ENCODE data around the gene PLA2G2D. TPM values are rescaled to one million over a fixed set of nuclear protein-coding genes. Genes with fewer than 3 reads are reported as not detected.

Gene PLA2G2D
- total and polyA plus RNA-seq, 2 of the 8 experiments (the other 6 are each of a cell fraction or from before 2014, with no cell fraction given), result not detected

GRCh38 chr1:20134995-20135394 is 15.7 kb upstream of the PLA2G2D start:
- no peak overlapping the region for H4K8ac ChIP-seq (ENCODE audit: extremely low read depth, insufficient read depth, low read length)
- H2BK120ac ChIP-seq (replicated peaks; ENCODE audit: low read depth, low read length), result no peak overlapping the region
- H2BK20ac ChIP-seq (ENCODE audit: low read length), result no peak overlapping the region
- no peak overlapping the region for H3K56ac ChIP-seq (replicated peaks; ENCODE audit: insufficient read length, low read depth, low read length)
- H3K9ac ChIP-seq (replicated peaks in 1 of 4; ENCODE audit: extremely low read depth in 1 of 4, low read depth in 3 of 4, low read length in 3 of 4), result no peak overlapping the region
- H3K14ac ChIP-seq (ENCODE audit: insufficient read length), result no peak overlapping the region
- no peaks in the 10 kb centered on the region for H3K79me2 ChIP-seq (ENCODE audit: control insufficient read depth in 1 of 2, insufficient read depth in 2 of 2, low read length in 2 of 2)
- ChIA-PET CTCF (ENCODE audit: partially characterized antibody) (interaction anchor here (0.6 kb wide), 1 partner anchor 45 kb away, joined by 3 read pairs; no protein-coding TSS in a partner anchor), POLR2A (ENCODE audit: partially characterized antibody) (no interaction called here)
- no peak overlapping the region for H2BK15ac ChIP-seq (ENCODE audit: low read length)
- H3K27ac ChIP-seq (ENCODE audit: low read depth, low read length), result no peak overlapping the region
- H2AK5ac ChIP-seq (ENCODE audit: low read depth, low read length), result no peak overlapping the region
- H2AFZ ChIP-seq (ENCODE audit: low read length), result no peak overlapping the region
- no peak for TF ChIP-seq ASH2L (IDR thresholded peaks at IDR 0.05; ENCODE audit: low read length)
- TF ChIP-seq POU5F1 (IDR thresholded peaks at IDR 0.05; ENCODE audit: low read depth, low read length), result no peak
- no peak for TF ChIP-seq CEBPB (IDR thresholded peaks at IDR 0.05; ENCODE audit: low read depth, low read length)
- no peak for TF ChIP-seq CTCF (IDR thresholded peaks at IDR 0.05; ENCODE audit: control extremely low read depth in 1 of 3, insufficient read depth in 1 of 3, low read depth in 1 of 3, low read length in 3 of 3)
- TF ChIP-seq YY1 (IDR thresholded peaks at IDR 0.05; ENCODE audit: low read depth, low read length), result no peak
- TF ChIP-seq MAFK (IDR thresholded peaks at IDR 0.05; ENCODE audit: low read depth, low read length), result no peak
- no peak for TF ChIP-seq RNF2 (IDR thresholded peaks at IDR 0.05; ENCODE audit: borderline replicate concordance, low read depth, low read length, missing control alignments, poor library complexity, severe bottlenecking)
- no peak for TF ChIP-seq PHF8 (conservative IDR thresholded peaks at IDR 0.05; ENCODE audit: low read depth, low read length)
- no peak for TF ChIP-seq CTBP2 (IDR thresholded peaks at IDR 0.05; ENCODE audit: borderline replicate concordance, insufficient read depth, insufficient read length, low read length)
- no peak overlapping the region for H3K4ac ChIP-seq (replicated peaks; ENCODE audit: insufficient read length, low read depth, low read length)
- H3K79me1 ChIP-seq (ENCODE audit: low read depth, low read length), result no peaks in the 10 kb centered on the region
- H3K4me2 ChIP-seq (ENCODE audit: insufficient read depth in 1 of 2, low read depth in 2 of 2, low read length in 2 of 2), result no peak overlapping the region
- DNase-seq (ENCODE audit: low read depth in 1 of 2, low spot score in 2 of 2) (no peak), FAIRE-seq (no peak)
- H3K18ac ChIP-seq (ENCODE audit: extremely low read depth, low read length), result no peak overlapping the region
- H3K23me2 ChIP-seq (ENCODE audit: low read depth, low read length), result peaks cover 2% of the 10 kb centered on the region; the same call in 1 of the 2 replicates
- H4K5ac ChIP-seq (ENCODE audit: insufficient read length, low read depth, low read length), result no peak overlapping the region
- no peak overlapping the region for H2BK12ac ChIP-seq (ENCODE audit: low read depth, low read length)
- H3K36me3 ChIP-seq (ENCODE audit: control insufficient read depth in 2 of 4, insufficient read depth in 4 of 4, low read length in 3 of 4), result no peaks in the 10 kb centered on the region
- H3K23ac ChIP-seq (ENCODE audit: insufficient read length), result no peak overlapping the region
- no peaks in the 10 kb centered on the region for H3K27me3 ChIP-seq (replicated peaks in 1 of 4; ENCODE audit: control insufficient read depth in 3 of 4, extremely low read depth in 1 of 4, insufficient read depth in 3 of 4, low read length in 3 of 4)
- WGBS, 2 experiments (ENCODE audit: extremely low coverage in 1 of 2, insufficient coverage in 1 of 2, insufficient read length in 1 of 2, insufficient replicate concordance in 2 of 2, low coverage in 1 of 2, low lambda C conversion rate in 2 of 2, missing lambda C conversion rate in 1 of 2), result 87% methylated on average over 3 of the region's 3 CpGs; no CpG with 5 or more reads in 1 of the 2 experiments
- no peak overlapping the region for H3K4me3 ChIP-seq (ENCODE audit: extremely low read depth in 1 of 4, insufficient read depth in 2 of 4, low read depth in 3 of 4, low read length in 4 of 4)
- H3K4me1 ChIP-seq (replicated peaks in 1 of 4; ENCODE audit: control insufficient read depth in 3 of 4, insufficient read depth in 4 of 4, low read length in 3 of 4), result no peaks in the 10 kb centered on the region
- H3K9me3 ChIP-seq (ENCODE audit: insufficient read depth in 2 of 2, low read depth in 1 of 2, low read length in 1 of 2), result peaks cover 0 to under 1% of the 10 kb centered on the region in 2 experiments; a peak in 3 of 4 replicates
- no peak overlapping the region for H4K91ac ChIP-seq (replicated peaks; ENCODE audit: insufficient read length, low read length)
- no peak overlapping the region for H2BK5ac ChIP-seq (ENCODE audit: low read depth, low read length)
- no peaks in the 10 kb centered on the region for H4K20me1 ChIP-seq (replicated peaks in 1 of 2; ENCODE audit: control insufficient read depth in 1 of 2, insufficient read depth in 2 of 2, low read length in 2 of 2)
